ENCODE results near the gene COL8A1.

The COL8A1 gene

DNA sequence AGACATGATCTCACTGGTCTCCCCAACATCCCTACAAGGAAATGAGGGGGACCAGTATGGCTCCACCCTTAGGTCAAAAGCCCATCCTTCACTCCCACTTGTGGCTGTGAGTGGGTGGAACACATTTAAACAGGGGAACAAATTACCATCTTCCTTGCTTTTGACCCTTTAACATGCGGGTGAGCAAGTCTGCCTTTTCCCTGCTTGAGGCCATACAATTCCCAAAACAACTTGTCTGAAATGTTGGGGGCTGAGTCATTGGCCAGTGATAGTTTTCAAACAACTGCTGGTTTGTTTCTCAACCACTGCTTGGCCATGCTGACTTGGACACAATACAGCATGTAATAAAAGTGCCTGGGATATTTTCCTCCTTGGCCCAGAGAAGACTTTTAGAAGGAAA, 39.6 kb downstream of the COL8A1 start:
- no peak for DNase-seq

DNA sequence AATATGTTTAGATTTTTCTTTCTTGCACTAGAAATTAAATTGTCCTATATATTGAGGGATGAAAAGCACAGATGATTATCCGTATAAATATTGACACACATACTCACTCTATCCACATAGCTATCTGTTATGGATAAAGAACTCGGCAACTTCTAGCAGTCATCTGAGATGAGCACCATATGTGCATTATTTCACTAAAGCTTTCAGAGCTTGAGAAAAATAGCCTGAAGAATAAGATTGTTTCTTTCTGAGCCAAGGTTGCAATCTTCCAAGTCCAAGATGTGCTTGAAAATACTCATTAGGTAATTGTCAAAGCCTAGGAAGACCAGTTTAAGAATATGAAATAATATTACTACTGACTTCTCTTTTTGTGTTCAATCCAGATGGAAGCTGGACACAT, 40.5 kb downstream of the COL8A1 start:
- no peak for DNase-seq

- no peak for DNase-seq
Measured at GRCh38 chr3:99681512-99681911, 43.1 kb downstream of the COL8A1 start.

- DNase-seq: no peak
Measured at GRCh38 chr3:99681976-99682375, 43.6 kb downstream of the COL8A1 start.

DNA sequence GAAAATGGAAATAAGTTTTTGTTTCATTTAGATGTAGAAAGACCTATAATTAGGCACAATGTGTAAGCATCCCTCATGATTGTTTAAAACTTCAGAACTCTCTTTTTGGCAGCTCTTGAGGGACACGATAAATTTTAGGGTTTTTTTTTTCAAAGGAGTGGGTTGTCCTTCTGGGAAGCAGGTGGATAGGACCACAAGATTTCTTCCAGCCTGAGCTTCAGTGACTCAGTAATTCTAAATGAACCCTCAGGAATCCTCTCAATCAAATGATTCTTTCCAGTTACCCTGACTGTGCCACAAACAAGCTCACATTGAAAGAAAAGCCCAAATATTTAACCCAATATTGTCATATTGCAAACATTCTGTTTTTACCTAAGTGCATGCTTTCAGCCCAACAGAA, 45.1 kb downstream of the COL8A1 start:
- no peak for DNase-seq

- no peak for DNase-seq
Measured at GRCh38 chr3:99683876-99684275, 45.5 kb downstream of the COL8A1 start.

- DNase-seq: no peak
Measured at GRCh38 chr3:99684644-99685043, 46.2 kb downstream of the COL8A1 start.

GRCh38 chr3:99686469-99686868, 48.1 kb downstream of the COL8A1 start:
- no peak for DNase-seq

DNA sequence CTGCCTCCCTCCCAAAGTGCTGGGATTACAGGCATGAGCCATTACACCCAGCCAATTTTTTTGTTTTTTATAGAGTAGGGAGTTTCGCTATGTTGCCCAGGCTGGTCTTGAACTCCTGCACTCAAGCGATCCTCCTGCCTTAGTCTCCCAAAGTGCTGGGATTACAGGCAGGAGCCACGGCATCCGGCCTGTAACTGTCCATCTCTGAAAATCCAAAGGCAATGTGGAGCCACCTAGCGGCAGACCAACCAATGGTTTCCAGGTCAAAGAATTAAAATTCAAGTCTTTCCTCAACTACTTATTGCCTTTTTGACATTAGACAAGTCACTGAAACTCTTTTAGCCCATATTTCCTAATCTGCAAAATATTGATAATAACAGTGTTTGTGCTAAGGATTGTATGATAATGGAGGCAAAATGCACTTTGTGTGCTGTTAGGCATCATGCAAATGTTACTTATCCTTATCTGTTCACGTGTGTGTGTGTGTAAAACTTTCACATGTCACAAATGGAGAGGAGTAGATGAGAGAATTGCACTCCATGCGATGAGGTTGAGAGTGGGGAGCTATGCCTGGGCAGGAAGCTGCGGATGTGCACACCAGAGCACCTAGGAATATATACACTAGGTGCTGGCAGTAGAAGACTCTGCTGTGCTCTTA, 48.7 kb downstream of the COL8A1 start:
- DNase-seq: no peak

- DNase-seq: no peak
Measured at GRCh38 chr3:99690761-99691369, 52.5 kb downstream of the COL8A1 start.

GRCh38 chr3:99693636-99694035, 55.2 kb downstream of the COL8A1 start:
- no peak for DNase-seq

DNA sequence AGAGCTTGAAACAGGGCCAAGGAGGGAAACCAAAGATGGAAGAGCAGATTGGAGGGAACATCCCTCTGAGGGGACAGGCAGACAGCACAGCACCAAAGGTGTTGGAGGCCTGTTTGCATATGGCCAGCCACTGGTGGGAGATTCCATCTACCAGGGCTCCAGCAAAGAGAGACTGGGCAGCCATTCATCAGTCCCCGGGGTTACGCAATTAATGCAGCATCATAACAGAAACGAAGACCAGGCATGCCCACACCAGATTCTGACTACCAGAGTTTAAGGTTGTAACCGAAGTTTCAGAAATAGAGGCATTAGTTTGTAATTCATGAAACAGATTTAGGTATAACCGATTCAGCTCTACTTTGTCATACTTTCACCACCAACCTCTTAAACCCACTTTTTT, 58.1 kb downstream of the COL8A1 start:
- no peak for DNase-seq

DNA sequence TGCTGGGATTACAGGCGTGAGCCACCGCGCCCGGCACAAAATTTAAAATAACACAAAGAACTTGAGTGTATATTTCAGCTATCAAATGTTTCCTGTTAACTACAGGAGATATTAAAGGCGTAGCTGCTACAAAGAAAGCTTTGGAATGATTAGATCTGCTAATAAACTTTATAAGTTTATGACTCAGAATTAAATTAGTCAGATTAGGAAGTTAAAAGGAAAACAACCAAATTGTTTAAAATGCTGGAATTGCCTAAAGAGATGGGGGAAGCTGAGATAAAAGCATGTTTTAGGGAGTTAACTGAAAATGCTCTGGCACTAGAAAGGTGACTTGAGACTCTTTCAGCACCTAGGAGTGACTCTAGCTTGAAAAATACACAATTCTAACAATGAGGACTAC, 58.9 kb downstream of the COL8A1 start:
- no peak for DNase-seq

DNA sequence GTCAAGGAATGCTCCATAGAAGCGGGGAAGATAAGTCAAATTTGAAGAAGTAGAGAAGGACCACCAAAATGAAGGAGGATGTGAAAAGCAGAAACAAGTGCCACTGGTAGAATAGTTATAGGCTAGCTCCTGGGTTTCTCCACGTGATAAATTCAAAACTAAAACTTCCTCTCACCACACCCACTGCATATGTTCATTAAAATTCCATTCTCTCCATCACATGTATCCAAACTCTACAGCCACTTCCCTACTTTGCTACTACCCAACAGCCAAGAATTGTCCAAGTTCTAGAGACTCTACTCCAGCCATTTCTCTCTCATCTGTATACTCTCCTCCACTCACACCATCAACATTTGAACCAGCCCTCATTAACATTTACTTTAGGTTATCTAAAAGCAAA, 60.5 kb downstream of the COL8A1 start:
- no peak for DNase-seq

DNA sequence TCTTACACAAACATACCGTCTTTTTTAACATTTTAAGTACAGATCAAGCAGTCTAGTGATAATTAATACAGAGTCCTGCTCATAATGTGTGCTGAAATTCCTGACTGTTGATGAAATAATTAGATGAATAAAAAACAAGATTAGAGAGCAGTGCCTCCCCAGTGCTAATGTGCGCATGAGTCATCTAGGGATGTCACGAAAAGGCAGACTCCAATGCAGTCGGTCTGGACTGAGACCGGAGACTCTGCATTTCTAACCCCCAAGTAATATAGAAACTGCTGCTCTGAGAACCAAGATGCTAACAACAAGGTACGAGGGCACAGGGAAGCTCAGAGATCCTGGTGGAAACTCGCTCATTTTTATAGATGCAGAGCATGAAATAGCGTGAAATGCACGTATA, 61.4 kb downstream of the COL8A1 start:
- no peak for DNase-seq

DNA sequence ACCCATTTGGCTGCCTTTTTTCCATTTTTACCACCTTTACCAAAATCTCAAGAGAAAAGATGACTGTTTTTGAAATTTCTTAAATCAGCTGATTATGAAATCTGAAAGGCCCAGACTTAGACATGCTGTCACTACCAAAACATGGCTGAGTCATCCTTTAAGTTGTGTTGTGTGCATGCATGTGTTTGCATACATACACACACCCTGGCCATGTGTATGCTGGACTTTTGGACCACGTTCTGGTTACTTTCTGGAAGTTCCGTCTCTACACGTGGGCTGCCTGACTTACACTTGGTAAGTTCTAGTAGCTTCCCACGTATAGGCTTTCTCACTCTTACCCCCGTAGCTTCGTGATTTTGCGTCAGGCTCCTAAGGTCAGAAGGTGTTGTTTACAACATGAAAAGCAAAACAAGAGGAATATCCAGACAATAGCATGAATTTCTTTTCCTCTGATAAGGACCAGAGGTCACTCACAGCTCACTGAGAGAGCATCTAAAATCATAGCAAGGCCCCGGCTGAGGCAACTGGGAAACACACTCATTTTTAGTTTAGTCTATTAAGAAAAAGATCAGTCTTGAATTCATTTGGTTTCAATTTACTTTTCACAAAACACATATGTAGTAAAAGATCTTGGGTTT, 62.4 kb downstream of the COL8A1 start:
- DNase-seq: no peak

- DNase-seq: no peak
Measured at GRCh38 chr3:99702953-99703943, 64.9 kb downstream of the COL8A1 start.

- no peak for DNase-seq
Measured at GRCh38 chr3:99704417-99704816, 66.0 kb downstream of the COL8A1 start.

- DNase-seq: no peak
Measured at GRCh38 chr3:99706410-99706809, 68.0 kb downstream of the COL8A1 start.

GRCh38 chr3:99708207-99708745, 69.9 kb downstream of the COL8A1 start:
- no peak for DNase-seq

- DNase-seq: no peak
Measured at GRCh38 chr3:99709686-99710085, 71.3 kb downstream of the COL8A1 start.

- DNase-seq: no peak
Measured at GRCh38 chr3:99710094-99710493, 71.7 kb downstream of the COL8A1 start.

- no peak for DNase-seq
Measured at GRCh38 chr3:99711351-99711750, 73.0 kb downstream of the COL8A1 start.
